Activated T-helper 2 cell treated with anti-CD3 and anti-CD28 coated beads, Interferon-gamma antibody, Interleukin-2, Interleukin-4, amounts not matched to agents 10 μg/mL and 5 μg/mL and 100 μg/mL, durations not matched to agents 14 hours and 24 hours and 36 hours (primary cell): Measurements from ENCODE around the gene PLA2R1. TPM values are rescaled to one million over a fixed set of nuclear protein-coding genes. Genes with fewer than 3 reads are reported as not detected.

Source experiments
- DNase-seq: peaks from one replicate; pipeline ENCODE4 v3.0.0; 2021; ENCODE audit warnings: low spot score
- H3K27ac Mint-ChIP-seq: one replicate; pipeline ENCODE4 v1.8.0; 2021; ENCODE audit warnings: mixed read lengths
- H3K27me3 Mint-ChIP-seq: one replicate; pipeline ENCODE4 v1.8.0; 2021; ENCODE audit warnings: low read depth, mixed read lengths
- H3K36me3 Mint-ChIP-seq: one replicate; pipeline ENCODE4 v1.8.0; 2021; ENCODE audit warnings: low read depth, mixed read lengths
- H3K4me1 Mint-ChIP-seq: one replicate; pipeline ENCODE4 v1.8.0; 2021; ENCODE audit warnings: low read depth, mixed read lengths
- H3K4me3 Mint-ChIP-seq: one replicate; pipeline ENCODE4 v1.8.0; 2021; ENCODE audit warnings: low read depth, mild to moderate bottlenecking, moderate library complexity, mixed read lengths
- H3K9me3 Mint-ChIP-seq: one replicate; pipeline ENCODE4 v1.8.0; 2021; ENCODE audit warnings: mixed read lengths
- intact Hi-C: fragments of 100-400 bp; cut with micrococcal nuclease; formaldehyde crosslinking; loops from one replicate; pipeline ENCODE4 v1.15.1; 2023
- total RNA-seq: library from RNA; stranded (reverse); gene quantifications from 2 replicates; pipeline ENCODE4 v1.2.3, GENCODE V29; 2022

PLA2R1 gene
- total RNA-seq, 1 donor from 2014 or later, result not detected

- Mint-ChIP-seq H3K27me3 (peaks cover 10% of the 10 kb centered on the region), H3K9me3 (no peaks in the 10 kb centered on the region), H3K4me1 (no peaks in the 10 kb centered on the region), H3K4me3 (no peak overlapping the region), H3K27ac (no peak overlapping the region), H3K36me3 (no peaks in the 10 kb centered on the region)
- no peak for DNase-seq
- intact Hi-C loops, result no loop called here
Observed at GRCh38 chr2:160007111-160007510, 55.3 kb downstream of the PLA2R1 start.

GRCh38 chr2:160006475-160006874, 55.9 kb downstream of the PLA2R1 start:
- Mint-ChIP-seq H3K36me3 (no peaks in the 10 kb centered on the region), H3K27ac (no peak overlapping the region), H3K4me3 (no peak overlapping the region), H3K9me3 (no peaks in the 10 kb centered on the region), H3K4me1 (no peaks in the 10 kb centered on the region), H3K27me3 (peaks cover 12% of the 10 kb centered on the region)
- intact Hi-C loops, result no loop called here
- DNase-seq, result no peak

- no peak overlapping the region for H3K27ac Mint-ChIP-seq
- H3K4me3 Mint-ChIP-seq, result no peak overlapping the region
- peaks cover 14% of the 10 kb centered on the region for H3K27me3 Mint-ChIP-seq
- intact Hi-C loops, result no loop called here
- H3K36me3 Mint-ChIP-seq, result no peaks in the 10 kb centered on the region
- no peak for DNase-seq
- no peaks in the 10 kb centered on the region for H3K4me1 Mint-ChIP-seq
- H3K9me3 Mint-ChIP-seq, result no peaks in the 10 kb centered on the region
Observed at GRCh38 chr2:160005908-160006307, 56.5 kb downstream of the PLA2R1 start.

GRCh38 chr2:160005476-160005875, 56.9 kb downstream of the PLA2R1 start:
- intact Hi-C loops, result no loop called here
- no peaks in the 10 kb centered on the region for H3K36me3 Mint-ChIP-seq
- no peak overlapping the region for H3K27ac Mint-ChIP-seq

GRCh38 chr2:159998961-159999360, 63.5 kb downstream of the PLA2R1 start:
- H3K36me3 Mint-ChIP-seq, result no peaks in the 10 kb centered on the region
- H3K4me3 Mint-ChIP-seq, result no peak overlapping the region
- H3K4me1 Mint-ChIP-seq, result no peaks in the 10 kb centered on the region
- no peak overlapping the region for H3K27ac Mint-ChIP-seq
- intact Hi-C loops, result no loop called here
- H3K9me3 Mint-ChIP-seq, result no peaks in the 10 kb centered on the region
- H3K27me3 Mint-ChIP-seq, result peaks cover 29% of the 10 kb centered on the region
- no peak for DNase-seq

More at GRCh38 chr2:160005476-160005875, 56.9 kb downstream of the PLA2R1 start:
- Mint-ChIP-seq H3K4me1 (no peaks in the 10 kb centered on the region), H3K4me3 (no peak overlapping the region), H3K9me3 (no peaks in the 10 kb centered on the region), H3K27me3 (peaks cover 17% of the 10 kb centered on the region)
- DNase-seq, result no peak

GRCh38 chr2:159998243-159998642, 64.2 kb downstream of the PLA2R1 start:
- Mint-ChIP-seq H3K9me3 (no peaks in the 10 kb centered on the region), H3K27me3 (peaks cover 33% of the 10 kb centered on the region), H3K36me3 (no peaks in the 10 kb centered on the region), H3K4me3 (no peak overlapping the region), H3K4me1 (no peaks in the 10 kb centered on the region), H3K27ac (no peak overlapping the region)
- intact Hi-C loops, result no loop called here
- no peak for DNase-seq

GRCh38 chr2:159996792-159997546, 65.4 kb downstream of the PLA2R1 start:
- H3K4me1 Mint-ChIP-seq, result no peaks in the 10 kb centered on the region
- H3K36me3 Mint-ChIP-seq, result no peaks in the 10 kb centered on the region
- H3K27me3 Mint-ChIP-seq, result peaks cover 31% of the 10 kb centered on the region
- H3K9me3 Mint-ChIP-seq, result no peaks in the 10 kb centered on the region
- H3K27ac Mint-ChIP-seq, result no peak overlapping the region
- no peak for DNase-seq
- intact Hi-C loops, result no loop called here
- no peak overlapping the region for H3K4me3 Mint-ChIP-seq

GRCh38 chr2:159995038-159995437, 67.4 kb downstream of the PLA2R1 start:
- no peak for DNase-seq
- Mint-ChIP-seq H3K36me3 (no peaks in the 10 kb centered on the region), H3K27ac (no peak overlapping the region), H3K27me3 (peaks cover 24% of the 10 kb centered on the region), H3K4me3 (no peak overlapping the region), H3K4me1 (no peaks in the 10 kb centered on the region), H3K9me3 (no peaks in the 10 kb centered on the region)
- intact Hi-C loops, result no loop called here

- DNase-seq, result no peak
- intact Hi-C loops, result no loop called here
- Mint-ChIP-seq H3K4me3 (no peak overlapping the region), H3K27me3 (peaks cover 12% of the 10 kb centered on the region), H3K9me3 (no peaks in the 10 kb centered on the region), H3K4me1 (no peaks in the 10 kb centered on the region), H3K27ac (no peak overlapping the region), H3K36me3 (no peaks in the 10 kb centered on the region)
Observed at GRCh38 chr2:159989249-159989648, 73.2 kb downstream of the PLA2R1 start.

GRCh38 chr2:159988412-159988970, 73.9 kb downstream of the PLA2R1 start:
- DNase-seq, result no peak
- intact Hi-C loops, result no loop called here
- Mint-ChIP-seq H3K9me3 (no peaks in the 10 kb centered on the region), H3K27me3 (peaks cover 11% of the 10 kb centered on the region), H3K27ac (no peak overlapping the region), H3K4me3 (no peak overlapping the region), H3K4me1 (no peaks in the 10 kb centered on the region), H3K36me3 (no peaks in the 10 kb centered on the region)

- DNase-seq, result no peak
- no peaks in the 10 kb centered on the region for H3K4me1 Mint-ChIP-seq
- no peaks in the 10 kb centered on the region for H3K36me3 Mint-ChIP-seq
- intact Hi-C loops, result no loop called here
- H3K27me3 Mint-ChIP-seq, result peaks cover 17% of the 10 kb centered on the region
- H3K4me3 Mint-ChIP-seq, result no peak overlapping the region
- H3K27ac Mint-ChIP-seq, result no peak overlapping the region
- H3K9me3 Mint-ChIP-seq, result no peaks in the 10 kb centered on the region
Observed at GRCh38 chr2:159987181-159987580, 75.2 kb downstream of the PLA2R1 start.

GRCh38 chr2:159985656-159986055, 76.8 kb downstream of the PLA2R1 start:
- peaks cover 21% of the 10 kb centered on the region for H3K27me3 Mint-ChIP-seq
- H3K4me3 Mint-ChIP-seq, result no peak overlapping the region
- no peaks in the 10 kb centered on the region for H3K36me3 Mint-ChIP-seq
- no peaks in the 10 kb centered on the region for H3K4me1 Mint-ChIP-seq
- no peak overlapping the region for H3K27ac Mint-ChIP-seq
- DNase-seq, result no peak
- intact Hi-C loops, result no loop called here
- H3K9me3 Mint-ChIP-seq, result no peaks in the 10 kb centered on the region

- no peak overlapping the region for H3K4me3 Mint-ChIP-seq
- no peaks in the 10 kb centered on the region for H3K4me1 Mint-ChIP-seq
- H3K27ac Mint-ChIP-seq, result no peak overlapping the region
- intact Hi-C loops, result no loop called here
- H3K9me3 Mint-ChIP-seq, result no peaks in the 10 kb centered on the region
- peaks cover 21% of the 10 kb centered on the region for H3K27me3 Mint-ChIP-seq
- H3K36me3 Mint-ChIP-seq, result no peaks in the 10 kb centered on the region
- no peak for DNase-seq
Observed at GRCh38 chr2:159984034-159984433, 78.4 kb downstream of the PLA2R1 start.
